Measurements from ENCODE around the gene CHAT. TPM values are rescaled to one million over a fixed set of nuclear protein-coding genes. Genes with fewer than 3 reads are reported as not detected.

CHAT gene
- total RNA-seq, 4 donors from 2014 or later: not detected

DNA sequence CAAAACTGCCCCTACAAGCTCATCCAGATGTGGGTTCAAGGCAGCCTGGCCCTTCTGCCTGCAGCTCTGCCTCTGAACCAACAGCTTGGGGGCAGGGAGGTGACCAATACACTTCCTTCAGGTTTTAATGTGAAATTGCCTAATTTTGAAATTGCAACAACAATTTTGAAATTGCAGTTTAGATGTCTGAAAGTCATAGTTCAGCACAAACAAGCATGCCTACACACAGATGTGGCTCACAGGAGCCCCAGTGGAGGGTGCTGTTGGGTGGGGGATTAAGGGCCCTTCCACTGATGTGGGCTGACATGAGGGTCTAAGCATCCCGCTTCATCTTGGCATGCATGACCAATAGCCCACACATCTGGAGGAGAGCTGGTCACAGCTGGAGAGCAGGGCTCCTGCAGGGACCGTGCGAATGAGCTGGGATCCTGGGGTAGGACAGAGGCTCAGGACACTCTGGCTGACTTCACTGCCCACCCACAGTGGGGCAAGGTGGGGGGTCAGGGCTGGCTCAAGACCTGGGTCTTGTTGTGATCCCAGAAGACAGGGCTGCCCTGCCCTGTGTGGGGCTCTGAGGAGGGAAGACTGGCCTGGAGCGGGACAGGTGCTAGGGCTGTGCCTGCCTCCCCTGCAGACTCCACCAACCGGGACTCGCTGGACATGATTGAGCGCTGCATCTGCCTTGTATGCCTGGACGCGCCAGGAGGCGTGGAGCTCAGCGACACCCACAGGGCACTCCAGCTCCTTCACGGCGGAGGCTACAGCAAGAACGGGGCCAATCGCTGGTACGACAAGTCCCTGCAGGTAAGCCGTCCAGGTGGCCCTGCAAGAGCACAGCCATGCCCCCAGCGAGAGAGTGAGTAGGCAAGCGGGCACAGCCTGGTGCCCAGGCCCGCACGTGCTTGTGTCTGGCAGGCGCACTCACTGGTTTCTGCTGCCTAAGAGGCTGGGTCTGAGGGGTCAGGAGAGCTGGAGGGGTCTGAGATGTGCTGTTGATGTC is 32.3 kb downstream of the CHAT start:
- Histone ChIP-seq H3K36me3 (no peaks in the 10 kb centered on the region), H3K9me3 (no peaks in the 10 kb centered on the region), H3K4me1 (no peaks in the 10 kb centered on the region), H3K27ac (no peak overlapping the region), H3K4me3 (no peak overlapping the region), H3K27me3 (peaks cover 0 to 65% (median 0%) of the 10 kb centered on the region in 4 donors)
- intact Hi-C loops (cut with DNase I): no loop called here
- DNase-seq: no peak
- WGBS, 2 donors: 55% methylated on average over 12 of the region's 22 CpGs; no CpG with 5 or more reads in 1 of the 2 donors
- TF ChIP-seq, protein P1, sequence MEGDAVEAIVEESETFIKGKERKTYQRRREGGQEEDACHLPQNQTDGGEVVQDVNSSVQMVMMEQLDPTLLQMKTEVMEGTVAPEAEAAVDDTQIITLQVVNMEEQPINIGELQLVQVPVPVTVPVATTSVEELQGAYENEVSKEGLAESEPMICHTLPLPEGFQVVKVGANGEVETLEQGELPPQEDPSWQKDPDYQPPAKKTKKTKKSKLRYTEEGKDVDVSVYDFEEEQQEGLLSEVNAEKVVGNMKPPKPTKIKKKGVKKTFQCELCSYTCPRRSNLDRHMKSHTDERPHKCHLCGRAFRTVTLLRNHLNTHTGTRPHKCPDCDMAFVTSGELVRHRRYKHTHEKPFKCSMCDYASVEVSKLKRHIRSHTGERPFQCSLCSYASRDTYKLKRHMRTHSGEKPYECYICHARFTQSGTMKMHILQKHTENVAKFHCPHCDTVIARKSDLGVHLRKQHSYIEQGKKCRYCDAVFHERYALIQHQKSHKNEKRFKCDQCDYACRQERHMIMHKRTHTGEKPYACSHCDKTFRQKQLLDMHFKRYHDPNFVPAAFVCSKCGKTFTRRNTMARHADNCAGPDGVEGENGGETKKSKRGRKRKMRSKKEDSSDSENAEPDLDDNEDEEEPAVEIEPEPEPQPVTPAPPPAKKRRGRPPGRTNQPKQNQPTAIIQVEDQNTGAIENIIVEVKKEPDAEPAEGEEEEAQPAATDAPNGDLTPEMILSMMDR (IDR thresholded peaks at IDR 0.05): no peak
- no peak for TF ChIP-seq POLR2A (IDR thresholded peaks at IDR 0.05)

DNA sequence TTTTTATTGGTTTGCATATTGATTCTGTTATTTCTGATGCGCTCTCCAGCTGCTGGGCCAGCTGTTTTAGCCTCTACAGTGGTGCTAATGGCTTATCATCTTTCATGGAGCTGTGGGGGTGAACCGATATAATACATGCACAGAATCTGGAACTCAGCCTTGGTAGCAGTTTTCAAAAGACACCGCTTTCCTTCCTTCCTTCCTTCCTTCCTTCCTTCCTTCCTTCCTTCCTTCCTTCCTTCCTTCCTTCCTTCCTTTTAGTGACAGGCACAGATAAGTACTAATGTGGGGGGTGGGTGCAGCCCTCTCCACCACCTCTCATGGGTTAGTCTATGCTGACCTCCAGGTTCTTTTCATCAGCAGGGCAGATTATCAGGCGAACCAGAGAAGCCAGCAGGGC is 33.7 kb downstream of the CHAT start:
- WGBS, 2 donors: 76 to 84% methylated on average over 3 of the region's 4 CpGs
- DNase-seq: no peak

GRCh38 chr10:49647985-49648795 is 34.4 kb downstream of the CHAT start:
- H3K4me1 ChIP-seq: no peaks in the 10 kb centered on the region
- intact Hi-C loops (cut with DNase I): no loop called here
- 57 to 71% methylated on average over 9 to 16 of the region's 18 CpGs for WGBS, 2 donors
- no peaks in the 10 kb centered on the region for H3K36me3 ChIP-seq
- DNase-seq: no peak
- peaks cover 0 to 49% (median 0%) of the 10 kb centered on the region in 4 donors for H3K27me3 ChIP-seq
- no peak overlapping the region for H3K27ac ChIP-seq
- no peaks in the 10 kb centered on the region for H3K9me3 ChIP-seq
- H3K4me3 ChIP-seq: no peak overlapping the region
- no peak for TF ChIP-seq POLR2A (IDR thresholded peaks at IDR 0.05)
- TF ChIP-seq, protein P1 (IDR thresholded peaks at IDR 0.05): no peak

More for the DNA sequence above, 33.7 kb downstream of the CHAT start:
- no peaks in the 10 kb centered on the region for H3K9me3 ChIP-seq
- H3K36me3 ChIP-seq: no peaks in the 10 kb centered on the region
- no peak for TF ChIP-seq POLR2A (IDR thresholded peaks at IDR 0.05)
- TF ChIP-seq, protein P1 (IDR thresholded peaks at IDR 0.05): no peak
- intact Hi-C loops (cut with DNase I): no loop called here
- no peak overlapping the region for H3K27ac ChIP-seq
- peaks cover 0 to 54% (median 0%) of the 10 kb centered on the region in 4 donors for H3K27me3 ChIP-seq
- no peaks in the 10 kb centered on the region for H3K4me1 ChIP-seq
- H3K4me3 ChIP-seq: no peak overlapping the region

- TF ChIP-seq, protein P1 (IDR thresholded peaks at IDR 0.05): no peak
- TF ChIP-seq POLR2A (IDR thresholded peaks at IDR 0.05): no peak
- 16 to 28% methylated on average over 5 to 6 of the region's 17 CpGs for WGBS, 2 donors
- no peak for DNase-seq
- H3K27ac ChIP-seq: no peak overlapping the region
- peaks cover 0 to 44% (median 0%) of the 10 kb centered on the region in 4 donors for H3K27me3 ChIP-seq
- intact Hi-C loops (cut with DNase I): no loop called here
- H3K4me1 ChIP-seq: no peaks in the 10 kb centered on the region
- H3K36me3 ChIP-seq: no peaks in the 10 kb centered on the region
- no peak overlapping the region for H3K4me3 ChIP-seq
- H3K9me3 ChIP-seq: no peaks in the 10 kb centered on the region
Measured at GRCh38 chr10:49649294-49649693, 35.5 kb downstream of the CHAT start.

Measured in esophagus squamous epithelium (tissue), 5 donors.